ENCODE measurements around the gene PPP1R14B.

GRCh38 chr11:64245401-64245796 lies 1.3 kb downstream of the PPP1R14B start:
- TF ChIP-seq EZH2 (optimal IDR thresholded peaks at IDR 0.05; ENCODE audit: low read depth, low read length) (no peak), CTCF (IDR thresholded peaks at IDR 0.05; ENCODE audit: low read length) (no peak), EZH2phosphoT487 (IDR thresholded peaks at IDR 0.05; ENCODE audit: low read length) (no peak)

All from MM.1S (cell line).